K562 (cell line): ENCODE results near the gene PYROXD2. TPM values are rescaled to one million over a fixed set of nuclear protein-coding genes. Genes with fewer than 3 reads are reported as not detected.

Experiments
- ATAC-seq: fragments of 200-7000 bp; cut with Tn5 transposase; 3 replicates; pipeline ENCODE4 v1.9.1; 2020; ENCODE audit warnings: moderate library complexity
- BruUV-seq: library from RNA; stranded (reverse); fragments of 400-500 nt; replicated peaks from 2 replicates; lab custom pipeline; 2021; lab: Mats Ljungman, UMichigan
- CTCF ChIA-PET: fragments of 300-600 bp; formaldehyde crosslinking; extraction: SDS; loops from one replicate; lab custom pipeline; 2021; ENCODE audit warnings: low intra/inter-chr PET ratio; lab: Yijun Ruan, JAX
- POLR2A ChIA-PET: fragments of 300-600, 350-650 bp; sonication (Branson Sonifier 250); formaldehyde crosslinking; extraction: SDS; loops from one replicate; lab custom pipeline; 2021; ENCODE audit warnings: antibody characterized with exemption, inconsistent platforms; lab: Yijun Ruan, JAX
- DNase-seq, 4 experiments: peaks; one replicate each; pipeline versions ENCODE4 v3.0.0 to v3.0.0-alpha.2; 2011 to 2018; ENCODE audit warnings: low spot score in 3 of 4, mixed read lengths in 3 of 4; ENCODE audit errors: extremely low read depth in 1 of 4
- FAIRE-seq: peaks from 2 replicates; lab custom pipeline; 2011; peaks lifted over from hg19 to GRCh38; lab: Jason Lieb, UNC
- H2AFZ ChIP-seq: 2 replicates; pipeline ENCODE4 v1.6.0; 2011; ENCODE audit warnings: low read depth, low read length, control low read depth, inconsistent platforms
- H3K27ac ChIP-seq: fragments of 200-600 bp; 3 replicates; pipeline ENCODE4 v1.8.0; 2011; ENCODE audit warnings: low read depth, mild to moderate bottlenecking, control low read depth, inconsistent platforms, low read length, moderate library complexity, mixed read lengths; ENCODE audit errors: extremely low read depth
- H3K27me3 ChIP-seq, 2 experiments: fragments of 300-600 bp in 1 of 2; 2 replicates in 1 of 2; 3 replicates in 1 of 2; pipeline versions ENCODE4 v1.6.0 to v1.8.0; 2011; ENCODE audit warnings: inconsistent platforms in 2 of 2, low read length in 2 of 2, mild to moderate bottlenecking in 1 of 2, mixed read lengths in 1 of 2, moderate library complexity in 1 of 2; ENCODE audit not compliant: control insufficient read depth in 2 of 2, insufficient read depth in 2 of 2
- H3K36me3 ChIP-seq: fragments of 300-600 bp; 3 replicates; pipeline ENCODE4 v1.8.0; 2011; ENCODE audit warnings: mild to moderate bottlenecking, low read length, inconsistent platforms; ENCODE audit not compliant: control insufficient read depth, insufficient read depth
- H3K4me1 ChIP-seq, 2 experiments: fragments of 200-600 bp in 1 of 2; replicated peaks in 1 of 2; 2 replicates in 1 of 2; 3 replicates in 1 of 2; pipeline versions ENCODE4 v1.5.1 to v1.8.0; 2011; ENCODE audit warnings: inconsistent platforms in 2 of 2, low read length in 2 of 2, mild to moderate bottlenecking in 1 of 2, mixed read lengths in 1 of 2, moderate library complexity in 1 of 2; ENCODE audit not compliant: control insufficient read depth in 2 of 2, insufficient read depth in 2 of 2
- H3K4me2 ChIP-seq: 2 replicates; pipeline ENCODE4 v1.6.1; 2011; ENCODE audit warnings: low read length, control low read depth, inconsistent platforms, mixed read lengths; ENCODE audit not compliant: insufficient read depth
- H3K4me3 ChIP-seq: fragments of 200-600 bp; sonication (generic), shearing (Covaris generic); 2 replicates; pipeline ENCODE4 v1.5.1; 2016; ENCODE audit warnings: control low read depth, inconsistent platforms
- H3K79me2 ChIP-seq: fragments of 200-600 bp; 3 replicates; pipeline ENCODE4 v1.8.0; 2011; ENCODE audit warnings: low read length, inconsistent platforms; ENCODE audit not compliant: control insufficient read depth, insufficient read depth
- H3K9ac ChIP-seq, 2 experiments: 2 replicates each; pipeline versions ENCODE4 v1.6.0 to v1.6.1; 2011; ENCODE audit warnings: low read depth in 2 of 2, low read length in 2 of 2, control low read depth in 1 of 2, inconsistent platforms in 1 of 2, mild to moderate bottlenecking in 1 of 2, mixed read lengths in 1 of 2; ENCODE audit not compliant: insufficient read depth in 1 of 2
- H3K9me1 ChIP-seq: one replicate; pipeline ENCODE4 v1.6.0; 2011; ENCODE audit warnings: inconsistent platforms, mild to moderate bottlenecking, low read length, moderate library complexity; ENCODE audit not compliant: control insufficient read depth, insufficient read depth
- H3K9me3 ChIP-seq: replicated peaks from 2 replicates; pipeline ENCODE4 v1.5.1; 2011; ENCODE audit warnings: low read depth, low read length, inconsistent platforms; ENCODE audit not compliant: control insufficient read depth, insufficient read depth
- H4K20me1 ChIP-seq: replicated peaks from 2 replicates; pipeline ENCODE4 v1.6.1; 2011; ENCODE audit warnings: low read length, inconsistent platforms, mixed read lengths; ENCODE audit not compliant: control insufficient read depth, insufficient read depth
- ATF3 ChIP-seq, 2 experiments: fragments of 450-650 bp in 1 of 2; sonication (generic) in 1 of 2; formaldehyde crosslinking in 1 of 2; IDR thresholded peaks in 1 of 2; conservative IDR thresholded peaks in 1 of 2; 2 replicates each; pipeline versions ENCODE4 v1.6.1 to v1.8.1; 2016 to 2023; ENCODE audit warnings: mild to moderate bottlenecking in 2 of 2, moderate library complexity in 2 of 2, inconsistent platforms in 1 of 2, missing genetic modification reagents in 1 of 2
- NFYB ChIP-seq: IDR thresholded peaks from 2 replicates; pipeline ENCODE4 v1.6.1; 2011; ENCODE audit warnings: mild to moderate bottlenecking, moderate library complexity; ENCODE audit not compliant: insufficient read length; ENCODE audit errors: extremely low read depth
- ZNF695 ChIP-seq: fragments of 450-650 bp; formaldehyde crosslinking; IDR thresholded peaks from 2 replicates; pipeline ENCODE4 v1.4.0; 2020; ENCODE audit warnings: mild to moderate bottlenecking, moderate library complexity
- WGBS: fragments of 100-300 bp; shearing (Covaris generic); methylation state at CpG from one replicate; pipeline ENCODE4 v1.1.6; 2016; ENCODE audit warnings: low coverage, mixed read lengths; ENCODE audit not compliant: insufficient coverage; ENCODE audit errors: missing lambda C conversion rate; 5-methylcytosine and 5-hydroxymethylcytosine counted together
- in situ Hi-C: fragments of 300-500 bp; cut with MboI; formaldehyde crosslinking; loops from 4 replicates; pipeline ENCODE4 v1.15.0; 2018; ENCODE audit warnings: inconsistent platforms, mixed read lengths
- intact Hi-C: fragments of 100-400 bp; cut with micrococcal nuclease; formaldehyde crosslinking; loops from 2 replicates; pipeline ENCODE4 v1.14.2; 2022
- polyA plus RNA-seq, 8 experiments: library from polyadenylated mRNA; depleted of rRNA in 4 of 8; stranded (reverse) in 5 of 8; unstranded in 3 of 8; fragments of >200 nt; fragmentation: Nextera tagmentation in 2 of 8; fragmentation: Illumina TruSeq in 1 of 8; extraction: Ambion mirVana in 2 of 8; extraction: Trizol in 1 of 8; gene quantifications; 2 replicates each; pipeline versions ENCODE4 v1.2.1 to v1.2.3, GENCODE V29; 2011 to 2014; ENCODE audit warnings: inconsistent platforms in 1 of 8, missing spikeins in 1 of 8
- total RNA-seq, 7 experiments: library from RNA; depleted of rRNA in 6 of 7; stranded (reverse); fragments of >200 nt in 6 of 7; fragmentation: Illumina TruSeq in 2 of 7; extraction: Trizol in 2 of 7; gene quantifications; 2 replicates each; pipeline versions ENCODE4 v1.2.1 to v1.2.3, GENCODE V29; 2011 to 2021; ENCODE audit warnings: low replicate concordance in 1 of 7

The PYROXD2 gene
- total and polyA plus RNA-seq, 9 of the 15 experiments (the other 6 are each of a cell fraction or from before 2014, with no cell fraction given), result 0.14 to 1.4 (median 0.58) TPM

GRCh38 chr10:98353170-98353569 lies 61.8 kb downstream of the PYROXD2 start:
- no TSS peak for BruUV-seq
- CTCF ChIA-PET, result no interaction called here
- peaks cover 10 to 39% of the 10 kb centered on the region in 2 experiments; a peak in 4 of 5 replicates for H3K27me3 ChIP-seq
- no peak overlapping the region for H3K27ac ChIP-seq
- TF ChIP-seq ATF3 (IDR thresholded peaks at IDR 0.05) (no peak), ATF3 (CRISPR knock-in tag; conservative IDR thresholded peaks at IDR 0.05) (no peak), NFYB (no peak), ZNF695 (CRISPR knock-in tag) (no peak)
- FAIRE-seq (no peak), ATAC-seq (no peak), DNase-seq (no peak)
- H3K9ac ChIP-seq, result no peak overlapping the region
- no peaks in the 10 kb centered on the region for H4K20me1 ChIP-seq
- POLR2A ChIA-PET, result interaction anchor here (1.1 kb wide), 1 partner anchor 259 kb away, joined by 3 read pairs; no protein-coding TSS in a partner anchor
- 0% methylated on average over 4 of the region's 7 CpGs for WGBS
- no peaks in the 10 kb centered on the region; a peak in 1 of 5 replicates for H3K4me1 ChIP-seq
- H2AFZ ChIP-seq, result no peak overlapping the region
- no peaks in the 10 kb centered on the region for H3K79me2 ChIP-seq
- H3K9me3 ChIP-seq, result no peaks in the 10 kb centered on the region
- no peaks in the 10 kb centered on the region for H3K36me3 ChIP-seq
- no peak overlapping the region for H3K4me3 ChIP-seq
- H3K4me2 ChIP-seq, result no peak overlapping the region
- intact Hi-C loops, result no loop called here
- no peaks in the 10 kb centered on the region for H3K9me1 ChIP-seq
- in situ Hi-C loops, result no loop called here
